PC-3 (cell line): ENCODE measurements around the gene ANKS1A. TPM values are rescaled to one million over a fixed set of nuclear protein-coding genes. Genes with fewer than 3 reads are reported as not detected.
"Not testable (repeated sequence)": the region's sequence is repeated elsewhere in the genome, so short reads cannot be mapped to it uniquely, and the experiment has no call there.

Source experiments
- ATAC-seq: fragments of 200-7000 bp; cut with Tn5 transposase; 2 replicates; pipeline ENCODE4 v1.9.1; 2020; ENCODE audit warnings: mild to moderate bottlenecking, moderate library complexity
- Bru-seq: library from RNA; stranded (reverse); fragments of 400-500 nt; gene quantifications from one replicate; lab custom pipeline; 2021; lab: Mats Ljungman, UMichigan
- BruChase-seq, 2 experiments: library from RNA; stranded (reverse); fragments of 400-500 nt; gene quantifications; one replicate each; lab custom pipeline; 2021; lab: Mats Ljungman, UMichigan
- BruUV-seq: library from RNA; stranded (reverse); fragments of 400-500 nt; replicated peaks from 2 replicates; lab custom pipeline; 2021; lab: Mats Ljungman, UMichigan
- CTCF ChIA-PET: fragments of 300-600 bp; sonication (Branson Sonifier 250); formaldehyde crosslinking; loops from one replicate; lab custom pipeline; 2022; ENCODE audit warnings: antibody characterized with exemption; lab: Charles Lee
- POLR2A ChIA-PET: fragments of 300-600 bp; sonication (Branson Sonifier 250); formaldehyde crosslinking; loops from one replicate; lab custom pipeline; 2022; ENCODE audit warnings: antibody characterized with exemption; ENCODE audit not compliant: unreplicated experiment; lab: Charles Lee
- DNase-seq: peaks from one replicate; pipeline ENCODE4 v3.0.0-alpha.2; 2015
- H2AFZ ChIP-seq: fragments of 300-600 bp; sonication (generic); 2 replicates; pipeline ENCODE4 v1.6.0; 2016; ENCODE audit warnings: antibody characterized with exemption, low read length
- H3F3A ChIP-seq: fragments of 300-600 bp; sonication (generic); one replicate; pipeline ENCODE4 v1.6.0; 2017; ENCODE audit warnings: antibody characterized with exemption, low read length, control low read depth, mild to moderate bottlenecking; ENCODE audit not compliant: unreplicated experiment
- H3K27ac ChIP-seq: fragments of 300-600 bp; sonication (generic); 2 replicates; pipeline ENCODE4 v1.5.1; 2016; ENCODE audit warnings: mild to moderate bottlenecking, low read length
- H3K27me3 ChIP-seq: fragments of 300-600 bp; sonication (generic); 2 replicates; pipeline ENCODE4 v1.6.1; 2016; ENCODE audit warnings: low read length, mixed read lengths
- H3K36me3 ChIP-seq: fragments of 300-600 bp; sonication (generic); 2 replicates; pipeline ENCODE4 v1.6.1; 2016; ENCODE audit warnings: low read depth, mixed run types, low read length, mixed read lengths
- H3K4me1 ChIP-seq: fragments of 300-600 bp; sonication (generic); 2 replicates; pipeline ENCODE4 v1.5.1; 2016; ENCODE audit warnings: low read length; ENCODE audit not compliant: insufficient read depth
- H3K4me2 ChIP-seq: fragments of 300-600 bp; sonication (generic); 2 replicates; pipeline ENCODE4 v1.6.0; 2016; ENCODE audit warnings: low read length
- H3K4me3 ChIP-seq: fragments of 300-600 bp; sonication (generic); 2 replicates; pipeline ENCODE4 v1.5.1; 2016; ENCODE audit warnings: mild to moderate bottlenecking, low read length, mixed read lengths
- H3K79me2 ChIP-seq: fragments of 300-600 bp; sonication (generic); 2 replicates; pipeline ENCODE4 v1.6.1; 2017; ENCODE audit warnings: low read length, mixed read lengths
- H3K9ac ChIP-seq: fragments of 300-600 bp; sonication (generic); 2 replicates; pipeline ENCODE4 v1.6.0; 2016; ENCODE audit warnings: mild to moderate bottlenecking, low read length
- H3K9me2 ChIP-seq: fragments of 300-600 bp; sonication (generic); replicated peaks from 2 replicates; pipeline ENCODE4 v1.6.1; 2016; ENCODE audit warnings: mixed run types, low read length, mixed read lengths
- H3K9me3 ChIP-seq: fragments of 300-600 bp; sonication (generic); 2 replicates; pipeline ENCODE4 v1.6.1; 2016; ENCODE audit warnings: low read length, mixed read lengths
- H4K20me1 ChIP-seq: fragments of 300-600 bp; sonication (generic); 2 replicates; pipeline ENCODE4 v1.6.1; 2016; ENCODE audit warnings: low read length, mixed read lengths
- CTCF ChIP-seq: fragments of 300-600 bp; sonication (generic); conservative IDR thresholded peaks from 2 replicates; pipeline ENCODE4 v1.5.1; 2017; ENCODE audit warnings: antibody characterized with exemption, low read depth, mild to moderate bottlenecking, low read length
- EZH2 ChIP-seq: fragments of 300-600 bp; sonication (generic); IDR thresholded peaks from one replicate; pipeline ENCODE4 v1.6.1; 2017; ENCODE audit warnings: antibody characterized with exemption, mild to moderate bottlenecking, low read length; ENCODE audit not compliant: unreplicated experiment
- EZH2phosphoT487 ChIP-seq: fragments of 300-600 bp; sonication (generic); IDR thresholded peaks from 2 replicates; pipeline ENCODE4 v1.6.1; 2018; ENCODE audit warnings: mild to moderate bottlenecking, antibody characterized with exemption, low read length, borderline replicate concordance
- intact Hi-C: fragments of 100-400 bp; cut with micrococcal nuclease; formaldehyde crosslinking; loops from 2 replicates; pipeline ENCODE4 v1.9.0; 2023
- long read RNA-seq: library from polyadenylated mRNA; unstranded; transcript quantifications from one replicate; pipeline ENCODE4 v2.0.0, GENCODE V29; 2021; ENCODE audit not compliant: unreplicated experiment
- total RNA-seq: library from RNA; depleted of rRNA; stranded (reverse); fragments of >200 nt; gene quantifications from 2 replicates; pipeline ENCODE4 v1.2.3, GENCODE V29; 2014; rRNA removed

ANKS1A gene
- total RNA-seq (18.8 and 21.3 TPM in 2 replicates), Bru-seq, nascent RNA (percentile 79 among the genes with signal in this experiment), BruChase-seq, experiment 1, labeled RNA remaining after a 6-hour chase (percentile 74 among the genes with signal in this experiment), BruChase-seq, experiment 2, labeled RNA remaining after a 2-hour chase (percentile 80 among the genes with signal in this experiment)
- long read RNA-seq, full-length matches to known transcripts, result 7 of 75 reads
- long read RNA-seq, partial matches to known transcripts, result 35 of 75 reads
- long read RNA-seq, other reads (novel, unspliced or antisense), result 33 of 75 reads

- H3K9me3 ChIP-seq, result no peaks in the 10 kb centered on the region
- peak within 1 kb of the TSS; percentile 85 for H3K9ac ChIP-seq
- ChIA-PET POLR2A (interaction anchor here (0.6 to 1.1 kb wide), 6 partner anchors 19 to 440 kb away, joined by 3 to 6 read pairs (median 3); no protein-coding TSS in a partner anchor), CTCF (interaction anchor here (0.8 kb wide), 1 partner anchor 84 kb away, joined by 5 read pairs; no protein-coding TSS in a partner anchor)
- peak within 1 kb of the TSS; percentile 82 for H2AFZ ChIP-seq
- no peaks in the 10 kb centered on the region for H3K27me3 ChIP-seq
- peaks cover 87% of the 10 kb centered on the region for H3K79me2 ChIP-seq
- H3K4me1 ChIP-seq, result peaks cover 12% of the 10 kb centered on the region
- DNase-seq (peak; percentile 89), ATAC-seq (peak; percentile 56)
- H3K9me2 ChIP-seq, result no peaks in the 10 kb centered on the region
- H3K4me3 ChIP-seq, result peak within 1 kb of the TSS; percentile 90
- intact Hi-C loops, result loop anchor here (2.0 to 5.0 kb wide), 2 partner anchors 64 to 253 kb away; partner anchors contain the start of gene TCP11
- H3K27ac ChIP-seq, result peak within 1 kb of the TSS; percentile 48
- BruUV-seq, result no TSS peak
- peaks cover 3% of the 10 kb centered on the region; the same call in 1 of the 2 replicates for H3K36me3 ChIP-seq
- no peaks in the 10 kb centered on the region for H3F3A ChIP-seq
- peak within 1 kb of the TSS; percentile 90 for H3K4me2 ChIP-seq
- TF ChIP-seq EZH2phosphoT487 (no peak), CTCF (no peak)
- H4K20me1 ChIP-seq, result peaks cover 20% of the 10 kb centered on the region; the same call in 1 of the 2 replicates
Measured at GRCh38 chr6:34888874-34889555, at the start of gene ANKS1A. TSS of gene ANKS1A (plus strand) at chr6:34889255. CDS start at chr6:34889403, 148 bp downstream.

- no peak overlapping the region for H3K4me3 ChIP-seq
- no peaks in the 10 kb centered on the region for H3K79me2 ChIP-seq
- DNase-seq, result no peak
- no peak for ATAC-seq
- H3K36me3 ChIP-seq, result peaks cover 15% of the 10 kb centered on the region; the same call in 1 of the 2 replicates
- H3F3A ChIP-seq, result no peaks in the 10 kb centered on the region
- H2AFZ ChIP-seq, result no peak overlapping the region
- CTCF ChIA-PET, result no interaction called here
- intact Hi-C loops, result no loop called here
- no peaks in the 10 kb centered on the region for H3K27me3 ChIP-seq
- peaks cover 8% of the 10 kb centered on the region for H3K4me1 ChIP-seq
- H4K20me1 ChIP-seq, result no peaks in the 10 kb centered on the region
- POLR2A ChIA-PET, result no interaction called here
- peak overlapping the region; percentile 16; the same call in 1 of the 2 replicates for H3K27ac ChIP-seq
- no peak overlapping the region for H3K9ac ChIP-seq
- BruUV-seq, result no TSS peak
- no peaks in the 10 kb centered on the region for H3K9me3 ChIP-seq
- no peak overlapping the region for H3K4me2 ChIP-seq
- TF ChIP-seq EZH2phosphoT487 (no peak), CTCF (no peak), EZH2 (no peak)
- H3K9me2 ChIP-seq, result no peaks in the 10 kb centered on the region
Measured at GRCh38 chr6:34839666-34840352, 49.2 kb upstream of the ANKS1A start.

- CTCF ChIA-PET, H3K9me2 ChIP-seq, BruUV-seq, ATAC-seq, H3K27me3 ChIP-seq, POLR2A ChIA-PET, H4K20me1 ChIP-seq, H3F3A ChIP-seq, H3K4me1 ChIP-seq, DNase-seq, H3K4me2 ChIP-seq, intact Hi-C loops, H3K36me3 ChIP-seq, H3K79me2 ChIP-seq, H2AFZ ChIP-seq, H3K4me3 ChIP-seq, H3K27ac ChIP-seq, H3K9ac ChIP-seq, H3K9me3 ChIP-seq: not testable (repeated sequence)
Measured at GRCh38 chr6:34849066-34849465, 40.0 kb upstream of the ANKS1A start.
